HEK293 (cell line): Measurements from ENCODE around the gene ATPAF2.

Experiments used
- CTCF ChIA-PET: fragments of 350-600 bp; formaldehyde crosslinking; extraction: SDS; loops from one replicate; lab custom pipeline; 2021; ENCODE audit warnings: antibody characterized with exemption; lab: Yijun Ruan, JAX
- POLR2A ChIA-PET: fragments of 300-600 bp; formaldehyde crosslinking; extraction: SDS; loops from one replicate; lab custom pipeline; 2020; ENCODE audit warnings: antibody characterized with exemption, inconsistent platforms; lab: Yijun Ruan, JAX
- H3K27ac ChIP-seq: fragments of 200-500 bp; sonication (Bioruptor generic); 2 replicates; pipeline ENCODE4 v1.5.1; 2014; ENCODE audit warnings: low read depth, low read length, control low read depth, inconsistent platforms; ENCODE audit errors: extremely low read depth
- H3K36me3 ChIP-seq, 2 experiments: fragments of 200-500 bp in 1 of 2; sonication (Bioruptor generic) in 1 of 2; 1 replicate in 1 of 2; 2 replicates in 1 of 2; pipeline ENCODE4 v1.5.1; 2014 to 2017; ENCODE audit warnings: inconsistent platforms in 2 of 2, low read length in 2 of 2; ENCODE audit not compliant: control insufficient read depth in 2 of 2, insufficient read depth in 1 of 2
- H3K4me1 ChIP-seq: fragments of 200-500 bp; sonication (Bioruptor generic); 2 replicates; pipeline ENCODE4 v1.5.1; 2014; ENCODE audit warnings: mild to moderate bottlenecking, low read length, inconsistent platforms; ENCODE audit not compliant: control insufficient read depth, insufficient read depth
- H3K4me3 ChIP-seq: 2 replicates; pipeline ENCODE4 v1.5.1; 2011; ENCODE audit warnings: low read depth, mild to moderate bottlenecking, control low read depth, low read length, moderate library complexity
- H3K9me3 ChIP-seq: fragments of 200-500 bp; sonication (Bioruptor generic); 2 replicates; pipeline ENCODE4 v1.5.1; 2014; ENCODE audit warnings: low read depth, low read length, inconsistent platforms; ENCODE audit not compliant: control insufficient read depth, insufficient read depth
- FEZF1 ChIP-seq: fragments of 450-650 bp; formaldehyde crosslinking; IDR thresholded peaks from 2 replicates; pipeline ENCODE4 v1.5.1; 2016; ENCODE audit warnings: missing biosample characterization, missing genetic modification characterization
- GLI4 ChIP-seq: fragments of 450-650 bp; formaldehyde crosslinking; IDR thresholded peaks from 2 replicates; pipeline ENCODE4 v1.5.1; 2016; ENCODE audit warnings: missing biosample characterization, missing genetic modification characterization
- HIC1 ChIP-seq: fragments of 450-650 bp; formaldehyde crosslinking; IDR thresholded peaks from 2 replicates; pipeline ENCODE4 v1.5.1; 2016; ENCODE audit warnings: missing biosample characterization, missing genetic modification characterization
- HOXA7 ChIP-seq: sonication (generic); formaldehyde crosslinking; IDR thresholded peaks from 2 replicates; pipeline ENCODE4 v1.8.1; 2022; ENCODE audit warnings: missing genetic modification reagents, borderline replicate concordance
- PRDM4 ChIP-seq: fragments of 450-650 bp; formaldehyde crosslinking; IDR thresholded peaks from 2 replicates; pipeline ENCODE4 v1.5.1; 2017; ENCODE audit warnings: missing biosample characterization, missing genetic modification characterization
- RBAK ChIP-seq: fragments of 450-650 bp; formaldehyde crosslinking; IDR thresholded peaks from 2 replicates; pipeline ENCODE4 v1.5.1; 2016; ENCODE audit warnings: missing biosample characterization, missing genetic modification characterization
- ZBTB1 ChIP-seq: fragments of 450-650 bp; formaldehyde crosslinking; IDR thresholded peaks from 2 replicates; pipeline ENCODE4 v1.5.1; 2016; ENCODE audit warnings: missing biosample characterization, missing genetic modification characterization
- ZBTB10 ChIP-seq: fragments of 450-650 bp; formaldehyde crosslinking; IDR thresholded peaks from 2 replicates; pipeline ENCODE4 v1.5.1; 2016; ENCODE audit warnings: missing biosample characterization, missing genetic modification characterization
- ZFHX2 ChIP-seq: fragments of 450-650 bp; formaldehyde crosslinking; conservative IDR thresholded peaks from 2 replicates; pipeline ENCODE4 v1.5.1; 2016; ENCODE audit warnings: missing biosample characterization, missing genetic modification characterization
- ZFP69B ChIP-seq: fragments of 450-650 bp; formaldehyde crosslinking; IDR thresholded peaks from 2 replicates; pipeline ENCODE4 v1.5.1; 2016; ENCODE audit warnings: missing biosample characterization, missing genetic modification characterization
- ZIC2 ChIP-seq: fragments of 450-650 bp; formaldehyde crosslinking; IDR thresholded peaks from 2 replicates; pipeline ENCODE4 v1.5.1; 2016; ENCODE audit warnings: missing biosample characterization, missing genetic modification characterization
- ZNF121 ChIP-seq: fragments of 450-650 bp; formaldehyde crosslinking; IDR thresholded peaks from 2 replicates; pipeline ENCODE4 v1.5.1; 2016; ENCODE audit warnings: missing biosample characterization, missing genetic modification characterization
- ZNF138 ChIP-seq: fragments of 450-650 bp; formaldehyde crosslinking; IDR thresholded peaks from 2 replicates; pipeline ENCODE4 v1.5.1; 2016; ENCODE audit warnings: missing biosample characterization, missing genetic modification characterization, borderline replicate concordance
- ZNF146 ChIP-seq: fragments of 450-650 bp; formaldehyde crosslinking; IDR thresholded peaks from 2 replicates; pipeline ENCODE4 v1.5.1; 2016; ENCODE audit warnings: missing biosample characterization, missing genetic modification characterization
- ZNF184 ChIP-seq: fragments of 450-650 bp; IDR thresholded peaks from 2 replicates; pipeline ENCODE4 v1.5.1; 2018; ENCODE audit warnings: missing biosample characterization, mild to moderate bottlenecking, missing genetic modification characterization
- ZNF2 ChIP-seq: fragments of 450-650 bp; formaldehyde crosslinking; IDR thresholded peaks from 2 replicates; pipeline ENCODE4 v1.5.1; 2016; ENCODE audit warnings: missing biosample characterization, missing genetic modification characterization
- ZNF394 ChIP-seq: fragments of 450-650 bp; formaldehyde crosslinking; IDR thresholded peaks from 2 replicates; pipeline ENCODE4 v1.5.1; 2016; ENCODE audit warnings: missing biosample characterization, missing genetic modification characterization, mild to moderate bottlenecking, moderate library complexity, borderline replicate concordance
- ZNF398 ChIP-seq: fragments of 450-650 bp; formaldehyde crosslinking; IDR thresholded peaks from 2 replicates; pipeline ENCODE4 v1.5.1; 2017; ENCODE audit warnings: missing biosample characterization, missing genetic modification characterization
- ZNF404 ChIP-seq: fragments of 450-650 bp; formaldehyde crosslinking; IDR thresholded peaks from 2 replicates; pipeline ENCODE4 v1.5.1; 2017; ENCODE audit warnings: missing biosample characterization, missing genetic modification characterization
- ZNF48 ChIP-seq: fragments of 450-650 bp; formaldehyde crosslinking; IDR thresholded peaks from 2 replicates; pipeline ENCODE4 v1.5.1; 2016; ENCODE audit warnings: missing biosample characterization, missing genetic modification characterization
- ZNF513 ChIP-seq: fragments of 450-650 bp; IDR thresholded peaks from 2 replicates; pipeline ENCODE4 v1.5.1; 2018; ENCODE audit warnings: missing biosample characterization, missing genetic modification characterization
- ZNF558 ChIP-seq: fragments of 450-650 bp; formaldehyde crosslinking; IDR thresholded peaks from 2 replicates; pipeline ENCODE4 v1.5.1; 2016; ENCODE audit warnings: missing biosample characterization, missing genetic modification characterization
- ZNF670 ChIP-seq: fragments of 450-650 bp; formaldehyde crosslinking; IDR thresholded peaks from 2 replicates; pipeline ENCODE4 v1.5.1; 2016; ENCODE audit warnings: missing biosample characterization, missing genetic modification characterization, low read depth
- ZNF677 ChIP-seq: fragments of 450-650 bp; IDR thresholded peaks from 2 replicates; pipeline ENCODE4 v1.5.0; 2018; ENCODE audit warnings: missing biosample characterization, mild to moderate bottlenecking, missing genetic modification characterization, moderate library complexity

Gene ATPAF2

GRCh38 chr17:18079543-18079942 is 40.6 kb upstream of the ATPAF2 start (continued):
- TF ChIP-seq RBAK (tag by site-specific recombination), result no peak
- no peak for TF ChIP-seq ZNF138 (tag by site-specific recombination)
- no peak for TF ChIP-seq ZIC2 (tag by site-specific recombination)
- no peak for TF ChIP-seq ZNF513 (tag by site-specific recombination)
- TF ChIP-seq ZNF670, result no peak
- TF ChIP-seq ZNF398 (tag by site-specific recombination), result no peak
- TF ChIP-seq, all 188 proteins: peak for 0

- Histone ChIP-seq H3K36me3 (no peaks in the 10 kb centered on the region), H3K27ac (no peak overlapping the region), H3K9me3 (no peaks in the 10 kb centered on the region), H3K4me3 (no peak overlapping the region), H3K4me1 (no peaks in the 10 kb centered on the region)
- ChIA-PET POLR2A (interaction anchor here (0.5 to 1.3 kb wide), 2 partner anchors 13 to 580 kb away, joined by 4 read pairs; partner anchors contain the start of gene RASD1), CTCF (interaction anchor here (0.7 kb wide), 1 partner anchor 358 kb away, joined by 3 read pairs; no protein-coding TSS in a partner anchor)
- TF ChIP-seq ZNF404 (tag by site-specific recombination) (no peak), ZFP69B (tag by site-specific recombination) (no peak), RBAK (tag by site-specific recombination) (no peak), ZNF558 (no peak), HOXA7 (no peak), FEZF1 (no peak), GLI4 (no peak), ZNF146 (tag by site-specific recombination) (no peak), ZFHX2 (tag by site-specific recombination) (no peak), ZNF48 (tag by site-specific recombination) (no peak), PRDM4 (no peak), ZBTB1 (no peak), ZNF394 (tag by site-specific recombination) (no peak), ZBTB10 (tag by site-specific recombination) (no peak), HIC1 (tag by site-specific recombination) (no peak), ZNF2 (tag by site-specific recombination) (no peak), ZNF121 (tag by site-specific recombination) (no peak), ZNF677 (tag by site-specific recombination) (no peak), ZNF184 (no peak)
Observed at GRCh38 chr17:18076936-18077335, 38.0 kb upstream of the ATPAF2 start.
